ENCODE measurements around the gene SPAG9. TPM values are rescaled to one million over a fixed set of nuclear protein-coding genes. Genes with fewer than 3 reads are reported as not detected.

Gene SPAG9
- total RNA-seq, 1 donor from 2014 or later: 72.9 TPM

DNA sequence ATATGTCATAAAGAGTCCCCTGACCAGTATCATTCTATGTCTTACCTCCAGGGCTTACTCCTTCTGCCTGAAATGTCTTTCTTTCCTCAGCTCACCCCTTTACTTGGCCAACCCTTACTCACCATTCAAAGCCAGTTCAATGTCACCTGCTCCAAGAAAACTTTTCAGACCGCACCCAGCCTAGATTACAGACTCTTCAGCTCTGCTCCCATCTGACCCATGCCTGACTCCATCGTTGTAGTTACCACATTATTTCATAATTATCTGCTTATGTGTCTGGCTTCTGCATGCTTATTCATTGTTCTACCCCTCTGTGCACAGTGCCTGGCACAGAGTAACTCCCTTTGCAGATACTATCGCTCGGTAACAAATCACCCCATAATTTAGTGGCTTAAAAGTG is 192.0 kb downstream of the SPAG9 start:
- no peak for TF ChIP-seq CTCF (IDR thresholded peaks at IDR 0.05; ENCODE audit: unreplicated experiment)
- Mint-ChIP-seq H3K27ac (no peak overlapping the region), H3K27me3 (ENCODE audit: low read depth) (no peaks in the 10 kb centered on the region), H3K9me3 (no peaks in the 10 kb centered on the region), H3K4me3 (no peak overlapping the region), H3K36me3 (no peaks in the 10 kb centered on the region), H3K4me1 (peaks cover 11% of the 10 kb centered on the region)
- no peak for DNase-seq (ENCODE audit: low spot score in 2 of 2, unreplicated experiment in 2 of 2)

GRCh38 chr17:50927287-50927686 is 193.4 kb downstream of the SPAG9 start:
- no peak for TF ChIP-seq CTCF (IDR thresholded peaks at IDR 0.05; ENCODE audit: unreplicated experiment)
- H3K27me3 Mint-ChIP-seq (ENCODE audit: low read depth): no peaks in the 10 kb centered on the region
- H3K36me3 Mint-ChIP-seq: no peaks in the 10 kb centered on the region
- H3K27ac Mint-ChIP-seq: no peak overlapping the region
- no peak for DNase-seq (ENCODE audit: low spot score in 2 of 2, unreplicated experiment in 2 of 2)
- H3K4me3 Mint-ChIP-seq: no peak overlapping the region
- peaks cover 14% of the 10 kb centered on the region for H3K4me1 Mint-ChIP-seq
- no peaks in the 10 kb centered on the region for H3K9me3 Mint-ChIP-seq

DNA sequence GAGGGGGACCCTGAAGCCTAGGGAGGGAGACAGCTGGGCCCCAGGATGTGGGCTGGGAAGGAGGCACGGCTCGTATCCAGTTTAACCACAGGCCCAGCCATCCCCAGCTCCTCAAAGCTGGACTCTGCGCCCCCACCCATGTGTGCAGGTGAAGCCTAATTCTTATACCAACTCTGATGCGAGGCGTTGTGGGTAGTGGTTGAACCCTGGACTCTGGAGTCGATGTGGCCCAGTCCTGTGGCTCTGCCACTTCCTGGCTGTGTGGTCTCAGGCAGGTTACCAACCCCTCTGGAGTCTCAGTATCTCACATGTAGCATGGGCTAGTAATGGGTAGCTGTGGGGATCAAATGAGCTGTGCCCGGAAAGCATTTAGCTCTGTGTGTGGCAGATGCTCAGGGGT is 194.1 kb downstream of the SPAG9 start:
- H3K36me3 Mint-ChIP-seq: no peaks in the 10 kb centered on the region
- H3K9me3 Mint-ChIP-seq: no peaks in the 10 kb centered on the region
- no peak for TF ChIP-seq CTCF (IDR thresholded peaks at IDR 0.05; ENCODE audit: unreplicated experiment)
- H3K4me1 Mint-ChIP-seq: peaks cover 11% of the 10 kb centered on the region
- DNase-seq (ENCODE audit: low spot score in 2 of 2, unreplicated experiment in 2 of 2): no peak
- no peaks in the 10 kb centered on the region for H3K27me3 Mint-ChIP-seq (ENCODE audit: low read depth)
- no peak overlapping the region for H3K27ac Mint-ChIP-seq
- no peak overlapping the region for H3K4me3 Mint-ChIP-seq

GRCh38 chr17:50925296-50925891 is 195.3 kb downstream of the SPAG9 start:
- Mint-ChIP-seq H3K9me3 (no peaks in the 10 kb centered on the region), H3K4me3 (no peak overlapping the region), H3K36me3 (no peaks in the 10 kb centered on the region), H3K4me1 (peaks cover 6% of the 10 kb centered on the region), H3K27ac (no peak overlapping the region), H3K27me3 (ENCODE audit: low read depth) (no peaks in the 10 kb centered on the region)
- TF ChIP-seq CTCF (IDR thresholded peaks at IDR 0.05; ENCODE audit: unreplicated experiment): no peak
- no peak for DNase-seq (ENCODE audit: low spot score in 2 of 2, unreplicated experiment in 2 of 2)

DNA sequence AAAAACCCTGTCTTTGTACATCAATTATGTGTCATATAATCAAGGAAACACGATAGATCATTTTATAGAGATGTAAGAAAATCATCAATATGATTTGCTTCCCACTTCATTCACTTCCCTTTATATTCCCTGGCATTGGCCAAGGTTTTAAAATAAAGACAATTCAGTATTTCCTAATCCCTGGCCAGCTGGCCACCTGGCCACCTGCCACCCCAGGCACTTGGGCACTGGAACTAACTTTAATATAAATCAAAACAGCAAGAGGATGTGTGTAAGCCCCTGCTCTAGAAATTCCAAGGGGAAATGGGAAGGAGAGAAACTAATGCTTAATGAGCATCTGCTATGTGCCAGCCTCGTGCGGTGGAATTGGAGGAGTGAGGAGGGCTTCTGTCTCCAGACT is 195.9 kb downstream of the SPAG9 start:
- no peak for TF ChIP-seq CTCF (IDR thresholded peaks at IDR 0.05; ENCODE audit: unreplicated experiment)
- no peak for DNase-seq (ENCODE audit: low spot score in 2 of 2, unreplicated experiment in 2 of 2)
- Mint-ChIP-seq H3K27ac (no peak overlapping the region), H3K9me3 (no peaks in the 10 kb centered on the region), H3K4me3 (no peak overlapping the region), H3K36me3 (no peaks in the 10 kb centered on the region), H3K27me3 (ENCODE audit: low read depth) (no peaks in the 10 kb centered on the region), H3K4me1 (peaks cover 10% of the 10 kb centered on the region)

GRCh38 chr17:50924300-50924699 is 196.4 kb downstream of the SPAG9 start:
- Mint-ChIP-seq H3K4me3 (no peak overlapping the region), H3K4me1 (peaks cover 14% of the 10 kb centered on the region), H3K27me3 (ENCODE audit: low read depth) (no peaks in the 10 kb centered on the region), H3K36me3 (no peaks in the 10 kb centered on the region), H3K27ac (no peak overlapping the region), H3K9me3 (no peaks in the 10 kb centered on the region)
- no peak for DNase-seq (ENCODE audit: low spot score in 2 of 2, unreplicated experiment in 2 of 2)
- TF ChIP-seq CTCF (IDR thresholded peaks at IDR 0.05; ENCODE audit: unreplicated experiment): no peak

Measured in mesothelial cell of epicardium (in vitro differentiated cells).